Glomerular visceral epithelial cell (primary cell): ENCODE results near the gene NFATC1.

Source experiments
- DNase-seq: peaks from one replicate; pipeline ENCODE4 v3.0.0-alpha.2; 2016; ENCODE audit errors: extremely low spot score

The NFATC1 gene

GRCh38 chr18:79395761-79396404 is at the start of gene NFATC1:
TSS of gene NFATC1 (plus strand) at chr18:79395930. CDS start at chr18:79396225, 295 bp downstream.
- DNase-seq = peak; percentile 38

GRCh38 chr18:79345981-79346380 is 49.7 kb upstream of the NFATC1 start:
- DNase-seq = no peak

GRCh38 chr18:79348066-79348465 is 47.7 kb upstream of the NFATC1 start:
- DNase-seq = no peak

- DNase-seq = no peak
Measured at GRCh38 chr18:79352432-79352831, 43.3 kb upstream of the NFATC1 start.

- DNase-seq = no peak
Measured at GRCh38 chr18:79353267-79353666, 42.5 kb upstream of the NFATC1 start.

GRCh38 chr18:79354350-79354749 is 41.4 kb upstream of the NFATC1 start:
- DNase-seq = no peak

- DNase-seq = no peak
Measured at GRCh38 chr18:79355433-79356335, 40.0 kb upstream of the NFATC1 start.

- DNase-seq = no peak
Measured at GRCh38 chr18:79356435-79356834, 39.3 kb upstream of the NFATC1 start.

GRCh38 chr18:79360933-79361332 is 34.8 kb upstream of the NFATC1 start:
- DNase-seq = no peak

- DNase-seq = peak; percentile 47
Measured at GRCh38 chr18:79361766-79362522, 33.8 kb upstream of the NFATC1 start.

GRCh38 chr18:79365701-79366100 is 30.0 kb upstream of the NFATC1 start:
- DNase-seq = no peak

- DNase-seq = no peak
Measured at GRCh38 chr18:79366177-79367094, 29.3 kb upstream of the NFATC1 start.

GRCh38 chr18:79367480-79367879 is 28.2 kb upstream of the NFATC1 start:
- no peak for DNase-seq

GRCh38 chr18:79367989-79368388 is 27.7 kb upstream of the NFATC1 start:
- DNase-seq = peak; percentile 69

GRCh38 chr18:79368681-79369080 is 27.0 kb upstream of the NFATC1 start:
- no peak for DNase-seq

GRCh38 chr18:79371561-79372121 is 24.1 kb upstream of the NFATC1 start:
- no peak for DNase-seq

- DNase-seq = no peak
Measured at GRCh38 chr18:79372461-79372860, 23.3 kb upstream of the NFATC1 start.

- DNase-seq = no peak
Measured at GRCh38 chr18:79372991-79373390, 22.7 kb upstream of the NFATC1 start.

GRCh38 chr18:79373736-79374135 is 22.0 kb upstream of the NFATC1 start:
- no peak for DNase-seq

- no peak for DNase-seq
Measured at GRCh38 chr18:79374408-79375171, 21.1 kb upstream of the NFATC1 start.
